NCI-H2081 (cell line): ENCODE results near the gene SMIM35.

Experiments
- DNase-seq, 2 experiments: peaks; one replicate each; lab custom pipeline; 2025; lab: John Stamatoyannopoulos, UW

SMIM35 gene

GRCh38 chr11:118109231-118109630, 22.5 kb upstream of the SMIM35 start:
- no peak for DNase-seq

GRCh38 chr11:118108513-118108912, 21.8 kb upstream of the SMIM35 start:
- no peak for DNase-seq

- no peak for DNase-seq
Measured at GRCh38 chr11:118106789-118107335, 20.1 kb upstream of the SMIM35 start.

GRCh38 chr11:118105657-118106305, 19.0 kb upstream of the SMIM35 start:
- DNase-seq = no peak

- no peak for DNase-seq
Measured at GRCh38 chr11:118104491-118104890, 17.7 kb upstream of the SMIM35 start.

GRCh38 chr11:118102721-118103261, 16.0 kb upstream of the SMIM35 start:
- no peak for DNase-seq

GRCh38 chr11:118100691-118101232, 14.0 kb upstream of the SMIM35 start:
- DNase-seq = no peak

GRCh38 chr11:118099838-118100556, 13.2 kb upstream of the SMIM35 start:
- no peak for DNase-seq

GRCh38 chr11:118098996-118099837, 12.5 kb upstream of the SMIM35 start:
- no peak for DNase-seq

GRCh38 chr11:118095967-118096367, 9.2 kb upstream of the SMIM35 start:
- no peak for DNase-seq

GRCh38 chr11:118095493-118095892, 8.7 kb upstream of the SMIM35 start:
- no peak for DNase-seq

GRCh38 chr11:118092907-118093571, 6.3 kb upstream of the SMIM35 start:
- DNase-seq = no peak

GRCh38 chr11:118091690-118092089, 4.9 kb upstream of the SMIM35 start:
- DNase-seq = no peak

GRCh38 chr11:118090545-118091162, 3.9 kb upstream of the SMIM35 start:
- no peak for DNase-seq

- DNase-seq = no peak
Measured at GRCh38 chr11:118088531-118088930, 1.8 kb upstream of the SMIM35 start.

- no peak for DNase-seq
Measured at GRCh38 chr11:118087931-118088330, 1.2 kb upstream of the SMIM35 start.

- DNase-seq = no peak
Measured at GRCh38 chr11:118084656-118085055, 2.1 kb downstream of the SMIM35 start.

- no peak for DNase-seq
Measured at GRCh38 chr11:118084247-118084646, 2.5 kb downstream of the SMIM35 start.

GRCh38 chr11:118082880-118083552, 3.7 kb downstream of the SMIM35 start:
- DNase-seq = no peak

GRCh38 chr11:118081241-118081958, 5.4 kb downstream of the SMIM35 start:
- no peak for DNase-seq
